ENCODE data around the gene PCGF6.

- TF ChIP-seq SP1 (IDR thresholded peaks at IDR 0.05) (no peak), FOXA1 (IDR thresholded peaks at IDR 0.05) (no peak), TARDBP (IDR thresholded peaks at IDR 0.05) (no peak), CTBP1 (IDR thresholded peaks at IDR 0.05; ENCODE audit: borderline replicate concordance) (no peak), BHLHE40 (IDR thresholded peaks at IDR 0.05; ENCODE audit: borderline replicate concordance) (no peak)
These were observed 72.5 kb downstream of the PCGF6 start for GRCh38 chr10:103278537-103278823.

Data from HEK293T (cell line).